Right renal pelvis (tissue), 4 donors: Measurements from ENCODE around the gene RUVBL1. TPM values are rescaled to one million over a fixed set of nuclear protein-coding genes. Genes with fewer than 3 reads are reported as not detected.
"Not testable (repeated sequence)": the region's sequence is repeated elsewhere in the genome, so short reads cannot be mapped to it uniquely, and the experiment has no call there.

ENCODE experiments used
- DNase-seq, 4 donors: peaks; one replicate each; pipeline ENCODE4 v3.0.0-alpha.2; 2013; ENCODE audit warnings: low read depth in 4 of 4, low spot score in 3 of 4, missing footprints in 1 of 4
- polyA plus RNA-seq, 4 donors: library from polyadenylated mRNA; unstranded; fragments of 120-200 nt; gene quantifications; one replicate each; pipeline ENCODE4 v1.2.1, GENCODE V29; 2013; ENCODE audit not compliant: insufficient read length in 4 of 4

RUVBL1 gene
- polyA plus RNA-seq: 10 to 100 TPM; 63.9 to 65.7 (median 64.7) TPM

GRCh38 chr3:128123538-128124368, at the start of gene RUVBL1:
Gene RUVBL1 (minus strand): TSS chr3:128123812. CDS start chr3:128123724, 88 bp downstream.
- DNase-seq: peak; percentile 90 to 95 (median 92)

- no peak for DNase-seq
Measured at GRCh38 chr3:128173200-128173599, 49.6 kb upstream of the RUVBL1 start.

- DNase-seq: peak; percentile 68 to 80 (median 70)
Measured at GRCh38 chr3:128170866-128171516, 47.4 kb upstream of the RUVBL1 start.

- no peak for DNase-seq
Measured at GRCh38 chr3:128168836-128169235, 45.2 kb upstream of the RUVBL1 start.

GRCh38 chr3:128167973-128168674, 44.5 kb upstream of the RUVBL1 start:
- no peak for DNase-seq

- no peak for DNase-seq
Measured at GRCh38 chr3:128167646-128167972, 44.0 kb upstream of the RUVBL1 start.

GRCh38 chr3:128166971-128167453, 43.4 kb upstream of the RUVBL1 start:
- DNase-seq: no peak

- no peak for DNase-seq
Measured at GRCh38 chr3:128163432-128163831, 39.8 kb upstream of the RUVBL1 start.

GRCh38 chr3:128160661-128161060, 37.0 kb upstream of the RUVBL1 start:
- DNase-seq: no peak

GRCh38 chr3:128155616-128156360, 32.2 kb upstream of the RUVBL1 start:
- no peak for DNase-seq

GRCh38 chr3:128154354-128154753, 30.7 kb upstream of the RUVBL1 start:
- DNase-seq: not testable (repeated sequence)

GRCh38 chr3:128153156-128154041, 29.8 kb upstream of the RUVBL1 start, which contains the start of gene EEFSEC:
Gene EEFSEC (plus strand): TSS chr3:128153481. CDS start chr3:128153508, 27 bp downstream.
- DNase-seq: peak in 2 of 4 donors; percentile 40 to 65

- no peak for DNase-seq
Measured at GRCh38 chr3:128152419-128153155, 29.0 kb upstream of the RUVBL1 start.

GRCh38 chr3:128151758-128152274, 28.2 kb upstream of the RUVBL1 start:
- DNase-seq: no peak

- no peak for DNase-seq
Measured at GRCh38 chr3:128149650-128150049, 26.0 kb upstream of the RUVBL1 start.

GRCh38 chr3:128146201-128146600, 22.6 kb upstream of the RUVBL1 start:
- DNase-seq: no peak

- DNase-seq: no peak
Measured at GRCh38 chr3:128145279-128145678, 21.7 kb upstream of the RUVBL1 start.

GRCh38 chr3:128144512-128145187, 21.0 kb upstream of the RUVBL1 start:
- no peak for DNase-seq
